GM10847 (cell line): ENCODE data around the gene SLC25A22.

Experiments
- POLR2A ChIP-seq: IDR thresholded peaks from 2 replicates; pipeline ENCODE4 v1.6.1; 2011; ENCODE audit not compliant: insufficient read length; ENCODE audit errors: extremely low read depth

The SLC25A22 gene

GRCh38 chr11:837189-837989 is 39.3 kb upstream of the SLC25A22 start:
- no peak for TF ChIP-seq POLR2A

- TF ChIP-seq POLR2A, result no peak
These were observed 38.6 kb upstream of the SLC25A22 start for GRCh38 chr11:836700-837099.

- TF ChIP-seq POLR2A, result no peak
These were observed 38.2 kb upstream of the SLC25A22 start for GRCh38 chr11:836274-836673.

GRCh38 chr11:834371-835316 is 36.6 kb upstream of the SLC25A22 start:
- TF ChIP-seq POLR2A, result no peak

- TF ChIP-seq POLR2A, result no peak
These were observed 35.8 kb upstream of the SLC25A22 start for GRCh38 chr11:833849-834311.

- no peak for TF ChIP-seq POLR2A
These were observed 35.2 kb upstream of the SLC25A22 start for GRCh38 chr11:833114-833791.

- peak; percentile 25 for TF ChIP-seq POLR2A
These were observed 34.5 kb upstream of the SLC25A22 start, which contains the start of gene CD151 for GRCh38 chr11:832529-833113. Gene CD151, plus strand, starts transcription at chr11:832952. Its CDS starts 3,118 bp downstream, at chr11:836070.

- no peak for TF ChIP-seq POLR2A
These were observed 34.0 kb upstream of the SLC25A22 start for GRCh38 chr11:831961-832528.

- no peak for TF ChIP-seq POLR2A
These were observed 33.2 kb upstream of the SLC25A22 start for GRCh38 chr11:831118-831864.

- no peak for TF ChIP-seq POLR2A
These were observed 32.4 kb upstream of the SLC25A22 start for GRCh38 chr11:830295-831117.

- no peak for TF ChIP-seq POLR2A
These were observed 31.8 kb upstream of the SLC25A22 start for GRCh38 chr11:829847-830294.

- TF ChIP-seq POLR2A, result no peak
These were observed 31.2 kb upstream of the SLC25A22 start for GRCh38 chr11:829176-829846.
